HepG2 (cell line): ENCODE results near the gene LMAN2. TPM values are rescaled to one million over a fixed set of nuclear protein-coding genes. Genes with fewer than 3 reads are reported as not detected.

ENCODE experiments used
- AGO2 ChIP-seq: fragments of 200-400 bp; formaldehyde crosslinking; optimal IDR thresholded peaks from 2 replicates; pipeline ENCODE3; 2017; ENCODE audit warnings: mild to moderate bottlenecking, low read depth, low read length, moderate library complexity
- ASH2L ChIP-seq: fragments of 300-600, 200-600 bp; sonication (generic); IDR thresholded peaks from 2 replicates; pipeline ENCODE4 v1.7.0; 2017; ENCODE audit warnings: low read depth, mild to moderate bottlenecking, moderate library complexity, mixed read lengths, low read length; ENCODE audit not compliant: insufficient read length
- ELF3 ChIP-seq: IDR thresholded peaks from 2 replicates; pipeline ENCODE4 v1.6.1; 2016; ENCODE audit warnings: missing genetic modification reagents, missing compliant biosample characterization
- FOXM1 ChIP-seq: sonication (generic); formaldehyde crosslinking; IDR thresholded peaks from 2 replicates; pipeline ENCODE4 v1.5.0; 2020; ENCODE audit warnings: missing genetic modification reagents
- HMGA1 ChIP-seq: sonication (generic); formaldehyde crosslinking; conservative IDR thresholded peaks from 2 replicates; pipeline ENCODE4 v1.4.0; 2020; ENCODE audit warnings: missing genetic modification reagents
- HNRNPUL1 ChIP-seq: fragments of 200-400 bp; formaldehyde crosslinking; IDR thresholded peaks from 2 replicates; pipeline ENCODE4 v1.6.1; 2017; ENCODE audit warnings: low read depth, mild to moderate bottlenecking, low read length, moderate library complexity
- KDM1A ChIP-seq: IDR thresholded peaks from 2 replicates; pipeline ENCODE4 v1.6.1; 2016; ENCODE audit warnings: missing compliant biosample characterization
- MAF1 ChIP-seq: sonication (generic); formaldehyde crosslinking; IDR thresholded peaks from 2 replicates; pipeline ENCODE4 v1.5.0; 2020; ENCODE audit warnings: missing genetic modification reagents, borderline replicate concordance
- PAXIP1 ChIP-seq: sonication (generic); formaldehyde crosslinking; conservative IDR thresholded peaks from 2 replicates; pipeline ENCODE4 v1.4.0; 2020; ENCODE audit warnings: mild to moderate bottlenecking, missing genetic modification reagents, moderate library complexity
- PLSCR1 ChIP-seq: sonication (generic); formaldehyde crosslinking; IDR thresholded peaks from 2 replicates; pipeline ENCODE4 v1.5.0; 2020; ENCODE audit warnings: missing genetic modification reagents, mild to moderate bottlenecking, borderline replicate concordance
- PRPF4 ChIP-seq: fragments of 200-400 bp; formaldehyde crosslinking; IDR thresholded peaks from 2 replicates; pipeline ENCODE4 v1.6.1; 2016; ENCODE audit warnings: low read length, low read depth; ENCODE audit not compliant: poor library complexity, severe bottlenecking
- SRF ChIP-seq: IDR thresholded peaks from 2 replicates; pipeline ENCODE4 v1.6.1; 2011; ENCODE audit warnings: mild to moderate bottlenecking, low read depth, low read length, moderate library complexity
- ZNF143 ChIP-seq: sonication (generic); formaldehyde crosslinking; IDR thresholded peaks from 2 replicates; pipeline ENCODE4 v1.4.0; 2020; ENCODE audit warnings: missing genetic modification reagents
- ZNF205 ChIP-seq: IDR thresholded peaks from 2 replicates; pipeline ENCODE4 v1.6.1; 2018; ENCODE audit warnings: missing biosample characterization, missing genetic modification reagents
- ZNF264 ChIP-seq: sonication (generic); formaldehyde crosslinking; IDR thresholded peaks from 2 replicates; pipeline ENCODE4 v1.4.0; 2020; ENCODE audit warnings: missing genetic modification reagents
- ZNF282 ChIP-seq: fragments of 450-650 bp; IDR thresholded peaks from 2 replicates; pipeline ENCODE4 v1.6.1; 2018; ENCODE audit not compliant: partially characterized antibody
- ZNF691 ChIP-seq: sonication (generic); formaldehyde crosslinking; IDR thresholded peaks from 2 replicates; pipeline ENCODE4 v1.4.0; 2020; ENCODE audit warnings: missing genetic modification reagents, low read depth, mild to moderate bottlenecking, borderline replicate concordance
- ZNF780A ChIP-seq: sonication (generic); formaldehyde crosslinking; IDR thresholded peaks from 2 replicates; pipeline ENCODE4 v1.8.0; 2022; ENCODE audit warnings: mild to moderate bottlenecking, missing genetic modification reagents, moderate library complexity
- ZSCAN20 ChIP-seq: sonication (generic); formaldehyde crosslinking; IDR thresholded peaks from 2 replicates; pipeline ENCODE4 v1.4.0; 2020; ENCODE audit warnings: missing genetic modification reagents, mild to moderate bottlenecking, borderline replicate concordance
- polyA plus RNA-seq, 8 experiments: library from polyadenylated mRNA; depleted of rRNA in 3 of 8; stranded (reverse) in 7 of 8; unstranded in 1 of 8; fragments of >200 nt; fragmentation: Illumina TruSeq in 4 of 8; extraction: Trizol in 4 of 8; gene quantifications; 2 replicates each; pipeline versions ENCODE4 v1.2.1 to v1.2.3, GENCODE V29; 2011 to 2016; ENCODE audit warnings: low read depth in 4 of 8, missing spikeins in 1 of 8, mixed read lengths in 1 of 8; ENCODE audit not compliant: insufficient read depth in 1 of 8
- total RNA-seq, 5 experiments: library from RNA; depleted of rRNA; stranded (reverse); fragments of >200 nt; fragmentation: Illumina TruSeq; extraction: Trizol; gene quantifications; 2 replicates each; pipeline ENCODE4 v1.2.3, GENCODE V29; 2016; ENCODE audit warnings: low read depth in 1 of 5
- TF ChIP-seq, protein P1 (sequence below): sonication (generic); formaldehyde crosslinking; IDR thresholded peaks from 2 replicates; pipeline ENCODE4 v1.8.0; 2022; ENCODE audit warnings: mild to moderate bottlenecking, missing genetic modification reagents, moderate library complexity
- TF ChIP-seq, protein P2 (sequence below): sonication (generic); formaldehyde crosslinking; IDR thresholded peaks from 2 replicates; pipeline ENCODE4 v1.5.0; 2020; ENCODE audit warnings: mild to moderate bottlenecking, missing genetic modification reagents, moderate library complexity

The LMAN2 gene
- total and polyA plus RNA-seq, 2 of the 13 experiments (the other 11 are each of a cell fraction or from before 2014, with no cell fraction given) = 191 to 197 TPM

DNA sequence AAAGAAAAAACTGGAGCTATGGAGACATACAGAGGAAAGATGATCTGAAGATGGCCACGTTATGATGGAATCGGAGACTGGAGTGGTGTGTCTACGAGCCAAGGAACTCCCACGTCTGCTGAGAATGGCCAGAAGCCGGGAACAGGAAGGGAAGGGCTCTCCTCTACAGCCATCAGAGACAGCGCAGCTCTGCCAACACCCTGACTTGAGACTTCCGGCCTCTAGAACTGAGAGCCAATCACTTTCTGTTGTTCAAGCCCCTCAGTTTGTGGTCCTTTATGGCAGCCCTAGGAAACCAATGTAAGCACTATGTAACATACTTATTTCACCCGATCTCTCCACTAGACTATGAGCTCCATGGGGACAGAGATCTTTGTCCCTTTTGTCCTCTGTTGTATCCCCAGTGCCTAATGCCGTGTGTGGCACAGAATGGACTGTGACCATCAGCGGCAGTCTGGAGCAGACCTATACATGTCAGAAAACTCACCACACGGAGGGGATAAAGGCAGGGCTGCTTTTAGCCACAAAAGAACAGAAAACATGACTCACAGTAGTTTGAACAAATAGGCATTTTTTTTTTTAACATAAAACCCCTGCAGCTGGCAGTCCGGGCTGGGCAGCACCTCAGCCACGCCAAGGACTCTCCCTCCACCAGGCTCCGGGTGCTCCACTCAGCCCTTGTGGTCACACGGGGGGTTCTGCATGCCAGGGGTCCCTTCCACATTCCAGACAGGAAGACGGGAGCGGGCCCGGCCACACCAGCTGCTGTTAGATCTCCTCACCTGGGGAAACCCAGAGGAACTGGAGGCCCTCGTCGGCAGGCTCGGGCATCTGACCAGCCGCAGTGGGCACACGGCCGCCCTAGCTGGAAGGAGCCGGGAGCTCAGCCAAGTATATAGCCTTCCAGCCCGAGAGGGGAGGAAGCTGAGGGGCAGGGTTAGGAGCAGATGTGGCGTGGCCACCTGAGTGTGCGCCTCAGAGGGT lies 23.6 kb downstream of the LMAN2 start (continued):
- TF ChIP-seq AGO2 (peak; percentile 30), ZNF691 (CRISPR knock-in tag) (no peak), KDM1A (CRISPR knock-in tag) (no peak), MAF1 (CRISPR knock-in tag) (no peak), PAXIP1 (CRISPR knock-in tag) (peak; percentile 39), HNRNPUL1 (no peak), ZSCAN20 (CRISPR knock-in tag) (no peak), PRPF4 (peak; percentile 42), PLSCR1 (no peak), ASH2L (peak; percentile 43), ZNF143 (no peak), ZNF205 (CRISPR knock-in tag) (no peak), FOXM1 (CRISPR knock-in tag) (no peak), ZNF780A (no peak), SRF (no peak), ZNF264 (no peak), HMGA1 (CRISPR knock-in tag) (no peak), ELF3 (CRISPR knock-in tag) (peak; percentile 46; the same call in 1 of the 2 replicates), ZNF282 (no peak)
- TF ChIP-seq, protein P1, sequence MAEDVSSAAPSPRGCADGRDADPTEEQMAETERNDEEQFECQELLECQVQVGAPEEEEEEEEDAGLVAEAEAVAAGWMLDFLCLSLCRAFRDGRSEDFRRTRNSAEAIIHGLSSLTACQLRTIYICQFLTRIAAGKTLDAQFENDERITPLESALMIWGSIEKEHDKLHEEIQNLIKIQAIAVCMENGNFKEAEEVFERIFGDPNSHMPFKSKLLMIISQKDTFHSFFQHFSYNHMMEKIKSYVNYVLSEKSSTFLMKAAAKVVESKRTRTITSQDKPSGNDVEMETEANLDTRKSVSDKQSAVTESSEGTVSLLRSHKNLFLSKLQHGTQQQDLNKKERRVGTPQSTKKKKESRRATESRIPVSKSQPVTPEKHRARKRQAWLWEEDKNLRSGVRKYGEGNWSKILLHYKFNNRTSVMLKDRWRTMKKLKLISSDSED (CRISPR knock-in tag) = no peak
- TF ChIP-seq, protein P2, sequence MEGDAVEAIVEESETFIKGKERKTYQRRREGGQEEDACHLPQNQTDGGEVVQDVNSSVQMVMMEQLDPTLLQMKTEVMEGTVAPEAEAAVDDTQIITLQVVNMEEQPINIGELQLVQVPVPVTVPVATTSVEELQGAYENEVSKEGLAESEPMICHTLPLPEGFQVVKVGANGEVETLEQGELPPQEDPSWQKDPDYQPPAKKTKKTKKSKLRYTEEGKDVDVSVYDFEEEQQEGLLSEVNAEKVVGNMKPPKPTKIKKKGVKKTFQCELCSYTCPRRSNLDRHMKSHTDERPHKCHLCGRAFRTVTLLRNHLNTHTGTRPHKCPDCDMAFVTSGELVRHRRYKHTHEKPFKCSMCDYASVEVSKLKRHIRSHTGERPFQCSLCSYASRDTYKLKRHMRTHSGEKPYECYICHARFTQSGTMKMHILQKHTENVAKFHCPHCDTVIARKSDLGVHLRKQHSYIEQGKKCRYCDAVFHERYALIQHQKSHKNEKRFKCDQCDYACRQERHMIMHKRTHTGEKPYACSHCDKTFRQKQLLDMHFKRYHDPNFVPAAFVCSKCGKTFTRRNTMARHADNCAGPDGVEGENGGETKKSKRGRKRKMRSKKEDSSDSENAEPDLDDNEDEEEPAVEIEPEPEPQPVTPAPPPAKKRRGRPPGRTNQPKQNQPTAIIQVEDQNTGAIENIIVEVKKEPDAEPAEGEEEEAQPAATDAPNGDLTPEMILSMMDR (CRISPR knock-in tag) = peak; percentile 29; the same call in 1 of the 2 replicates
